Measurements from ENCODE around the gene PTPRD.

The PTPRD gene

DNA sequence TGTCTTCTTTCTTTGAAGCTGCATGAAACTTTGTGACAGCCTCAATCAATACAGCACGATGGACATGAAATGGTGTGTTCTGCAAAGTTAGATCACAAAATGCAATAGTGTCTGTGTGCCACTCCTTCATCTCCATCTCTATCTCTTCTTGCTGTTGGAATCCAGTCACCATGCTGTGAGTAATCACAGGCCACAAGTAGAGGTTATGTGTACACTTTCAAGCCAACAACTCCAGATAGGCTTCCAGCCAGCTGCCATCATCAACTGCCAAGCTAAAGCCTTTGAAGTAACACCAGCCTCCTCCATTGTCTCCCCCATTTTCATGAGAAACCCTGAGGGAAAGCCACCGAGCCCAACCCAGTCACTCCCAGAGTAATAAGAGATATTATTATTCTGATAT, 360.6 kb downstream of the PTPRD start:
- no peaks in the 10 kb centered on the region for H3F3A ChIP-seq (ENCODE audit: insufficient read depth)
- H3K4me2 ChIP-seq (ENCODE audit: low read depth, low read length, poor library complexity, severe bottlenecking), result no peak overlapping the region
- no peak overlapping the region for H2AFZ ChIP-seq (ENCODE audit: low read depth, low read length, severe bottlenecking)
- H3K36me3 ChIP-seq (ENCODE audit: low read length), result no peaks in the 10 kb centered on the region
- H4K20me1 ChIP-seq (ENCODE audit: low read depth, low read length), result no peaks in the 10 kb centered on the region
- H3K9me2 ChIP-seq (replicated peaks; ENCODE audit: insufficient read depth, low read length), result no peaks in the 10 kb centered on the region
- H3K79me2 ChIP-seq (ENCODE audit: insufficient read depth, low read length), result no peaks in the 10 kb centered on the region
- H3K9me3 ChIP-seq (ENCODE audit: insufficient read depth, low read length), result no peaks in the 10 kb centered on the region
- H3K9ac ChIP-seq (ENCODE audit: low read length), result no peak overlapping the region
- no peaks in the 10 kb centered on the region for H3K27me3 ChIP-seq (ENCODE audit: low read length)
- H3K27ac ChIP-seq (ENCODE audit: low read depth, low read length), result no peak overlapping the region
- no peak overlapping the region for H3K4me3 ChIP-seq (ENCODE audit: insufficient read depth, low read length, poor library complexity, severe bottlenecking)
- TF ChIP-seq EZH2phosphoT487 (conservative IDR thresholded peaks at IDR 0.05; ENCODE audit: low read length), result no peak
- TF ChIP-seq, protein P1, sequence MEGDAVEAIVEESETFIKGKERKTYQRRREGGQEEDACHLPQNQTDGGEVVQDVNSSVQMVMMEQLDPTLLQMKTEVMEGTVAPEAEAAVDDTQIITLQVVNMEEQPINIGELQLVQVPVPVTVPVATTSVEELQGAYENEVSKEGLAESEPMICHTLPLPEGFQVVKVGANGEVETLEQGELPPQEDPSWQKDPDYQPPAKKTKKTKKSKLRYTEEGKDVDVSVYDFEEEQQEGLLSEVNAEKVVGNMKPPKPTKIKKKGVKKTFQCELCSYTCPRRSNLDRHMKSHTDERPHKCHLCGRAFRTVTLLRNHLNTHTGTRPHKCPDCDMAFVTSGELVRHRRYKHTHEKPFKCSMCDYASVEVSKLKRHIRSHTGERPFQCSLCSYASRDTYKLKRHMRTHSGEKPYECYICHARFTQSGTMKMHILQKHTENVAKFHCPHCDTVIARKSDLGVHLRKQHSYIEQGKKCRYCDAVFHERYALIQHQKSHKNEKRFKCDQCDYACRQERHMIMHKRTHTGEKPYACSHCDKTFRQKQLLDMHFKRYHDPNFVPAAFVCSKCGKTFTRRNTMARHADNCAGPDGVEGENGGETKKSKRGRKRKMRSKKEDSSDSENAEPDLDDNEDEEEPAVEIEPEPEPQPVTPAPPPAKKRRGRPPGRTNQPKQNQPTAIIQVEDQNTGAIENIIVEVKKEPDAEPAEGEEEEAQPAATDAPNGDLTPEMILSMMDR (IDR thresholded peaks at IDR 0.05; ENCODE audit: insufficient read depth, low read length, poor library complexity, severe bottlenecking), result no peak

DNA sequence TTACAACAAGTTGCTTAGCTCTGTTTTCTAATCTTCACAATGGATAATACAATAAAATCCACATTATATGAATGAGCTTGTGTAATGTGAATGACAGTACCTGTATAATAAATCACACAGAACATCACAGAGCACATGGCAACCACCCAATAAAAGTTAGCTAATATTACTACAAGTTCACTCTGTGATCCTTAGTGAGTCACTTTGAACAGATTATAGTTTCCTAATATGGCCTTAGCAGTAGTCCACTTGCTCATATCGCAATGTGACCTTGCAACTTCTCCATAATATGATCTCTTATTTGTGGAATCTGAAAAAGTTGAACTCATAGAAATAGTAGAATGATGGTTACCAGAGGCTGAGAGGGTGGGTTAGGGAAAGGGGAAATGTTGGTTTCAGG, 361.3 kb downstream of the PTPRD start:
- no peak for TF ChIP-seq EZH2phosphoT487 (conservative IDR thresholded peaks at IDR 0.05; ENCODE audit: low read length)
- TF ChIP-seq, protein P1 (IDR thresholded peaks at IDR 0.05; ENCODE audit: insufficient read depth, low read length, poor library complexity, severe bottlenecking), result no peak
- H3K79me2 ChIP-seq (ENCODE audit: insufficient read depth, low read length), result no peaks in the 10 kb centered on the region
- no peaks in the 10 kb centered on the region for H3K9me3 ChIP-seq (ENCODE audit: insufficient read depth, low read length)
- H3K36me3 ChIP-seq (ENCODE audit: low read length), result no peaks in the 10 kb centered on the region
- no peak overlapping the region for H3K27ac ChIP-seq (ENCODE audit: low read depth, low read length)
- H3K9me2 ChIP-seq (replicated peaks; ENCODE audit: insufficient read depth, low read length), result no peaks in the 10 kb centered on the region
- no peak overlapping the region for H3K9ac ChIP-seq (ENCODE audit: low read length)
- H2AFZ ChIP-seq (ENCODE audit: low read depth, low read length, severe bottlenecking), result no peak overlapping the region
- no peaks in the 10 kb centered on the region for H4K20me1 ChIP-seq (ENCODE audit: low read depth, low read length)
- no peak overlapping the region for H3K4me3 ChIP-seq (ENCODE audit: insufficient read depth, low read length, poor library complexity, severe bottlenecking)
- H3K27me3 ChIP-seq (ENCODE audit: low read length), result no peaks in the 10 kb centered on the region
- H3K4me2 ChIP-seq (ENCODE audit: low read depth, low read length, poor library complexity, severe bottlenecking), result no peak overlapping the region
- H3F3A ChIP-seq (ENCODE audit: insufficient read depth), result no peaks in the 10 kb centered on the region

DNA sequence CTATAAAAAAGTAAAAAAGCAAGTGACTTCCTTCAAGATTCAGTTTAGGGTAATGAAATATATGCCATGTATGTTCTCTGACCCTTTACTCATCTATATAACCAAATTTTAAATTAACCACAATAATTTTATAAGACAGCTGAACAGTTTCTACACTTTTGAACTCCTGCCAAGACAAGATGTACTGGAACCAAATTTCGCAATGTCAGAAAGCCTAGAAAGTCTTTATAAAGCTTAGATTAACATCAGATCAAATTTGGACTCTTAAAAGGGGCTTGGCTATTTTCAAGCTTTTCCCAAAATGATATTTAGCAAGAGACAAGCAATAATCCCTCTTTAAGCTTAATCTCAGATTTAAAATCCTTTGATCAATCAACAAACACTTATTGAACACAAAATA, 362.6 kb downstream of the PTPRD start:
- Histone ChIP-seq H3F3A (ENCODE audit: insufficient read depth) (no peaks in the 10 kb centered on the region), H3K79me2 (ENCODE audit: insufficient read depth, low read length) (no peaks in the 10 kb centered on the region), H4K20me1 (ENCODE audit: low read depth, low read length) (no peaks in the 10 kb centered on the region), H3K9me2 (replicated peaks; ENCODE audit: insufficient read depth, low read length) (no peaks in the 10 kb centered on the region), H3K4me2 (ENCODE audit: low read depth, low read length, poor library complexity, severe bottlenecking) (no peak overlapping the region), H3K9me3 (ENCODE audit: insufficient read depth, low read length) (no peaks in the 10 kb centered on the region), H3K4me3 (ENCODE audit: insufficient read depth, low read length, poor library complexity, severe bottlenecking) (no peak overlapping the region), H3K36me3 (ENCODE audit: low read length) (no peaks in the 10 kb centered on the region), H3K27me3 (ENCODE audit: low read length) (no peaks in the 10 kb centered on the region), H3K9ac (ENCODE audit: low read length) (no peak overlapping the region), H2AFZ (ENCODE audit: low read depth, low read length, severe bottlenecking) (no peak overlapping the region), H3K27ac (ENCODE audit: low read depth, low read length) (no peak overlapping the region)
- TF ChIP-seq EZH2phosphoT487 (conservative IDR thresholded peaks at IDR 0.05; ENCODE audit: low read length), result no peak
- TF ChIP-seq, protein P1 (IDR thresholded peaks at IDR 0.05; ENCODE audit: insufficient read depth, low read length, poor library complexity, severe bottlenecking), result no peak
